HG03342 (cell line): Measurements from ENCODE around the gene DCAF4.

Source experiments
- ATAC-seq: cut with Tn5 transposase; IDR thresholded peaks from one replicate; pipeline ENCODE4 v1.9.1; 2021; ENCODE audit warnings: mild to moderate bottlenecking, moderate library complexity; ENCODE audit not compliant: unreplicated experiment

DCAF4 gene

DNA sequence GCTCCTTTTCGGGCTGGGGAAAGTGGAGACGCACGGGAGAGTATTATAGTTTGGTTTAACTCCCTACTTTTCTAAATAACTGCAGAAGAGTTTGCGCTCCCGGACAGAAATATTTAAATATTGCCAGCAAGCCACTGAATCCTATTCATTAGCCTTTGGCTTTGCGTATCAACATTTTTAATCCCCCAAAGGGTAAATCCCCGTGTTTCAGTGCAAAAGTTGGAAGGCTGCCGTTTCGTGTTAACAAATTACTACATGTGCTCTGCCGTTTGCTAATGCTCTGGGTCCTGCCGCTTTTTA lies 32.0 kb upstream of the DCAF4 start:
- no peak for ATAC-seq

- no peak for ATAC-seq
Observed at GRCh38 chr14:72894623-72895378, 31.5 kb upstream of the DCAF4 start.

DNA sequence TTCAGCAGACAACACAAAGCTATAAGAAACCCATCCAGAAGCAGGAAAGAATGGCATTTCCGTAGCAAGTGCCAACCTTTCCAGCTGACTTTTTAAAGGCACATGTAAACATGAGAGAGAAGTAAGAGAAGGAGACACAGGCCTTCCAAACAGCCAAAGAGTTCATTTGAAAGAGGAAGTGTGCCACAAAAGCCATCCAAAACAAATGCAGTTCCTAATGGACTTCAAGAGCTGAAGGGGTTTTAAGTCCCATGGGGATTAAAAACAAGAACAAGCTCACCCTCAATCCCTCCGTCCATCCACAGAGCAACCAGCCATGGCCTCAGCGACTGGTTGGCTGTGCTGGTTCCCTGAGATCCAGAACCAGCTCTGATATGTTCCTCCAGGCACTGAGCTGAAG lies 27.8 kb upstream of the DCAF4 start:
- no peak for ATAC-seq

- no peak for ATAC-seq
Observed at GRCh38 chr14:72901361-72901760, 24.9 kb upstream of the DCAF4 start.

DNA sequence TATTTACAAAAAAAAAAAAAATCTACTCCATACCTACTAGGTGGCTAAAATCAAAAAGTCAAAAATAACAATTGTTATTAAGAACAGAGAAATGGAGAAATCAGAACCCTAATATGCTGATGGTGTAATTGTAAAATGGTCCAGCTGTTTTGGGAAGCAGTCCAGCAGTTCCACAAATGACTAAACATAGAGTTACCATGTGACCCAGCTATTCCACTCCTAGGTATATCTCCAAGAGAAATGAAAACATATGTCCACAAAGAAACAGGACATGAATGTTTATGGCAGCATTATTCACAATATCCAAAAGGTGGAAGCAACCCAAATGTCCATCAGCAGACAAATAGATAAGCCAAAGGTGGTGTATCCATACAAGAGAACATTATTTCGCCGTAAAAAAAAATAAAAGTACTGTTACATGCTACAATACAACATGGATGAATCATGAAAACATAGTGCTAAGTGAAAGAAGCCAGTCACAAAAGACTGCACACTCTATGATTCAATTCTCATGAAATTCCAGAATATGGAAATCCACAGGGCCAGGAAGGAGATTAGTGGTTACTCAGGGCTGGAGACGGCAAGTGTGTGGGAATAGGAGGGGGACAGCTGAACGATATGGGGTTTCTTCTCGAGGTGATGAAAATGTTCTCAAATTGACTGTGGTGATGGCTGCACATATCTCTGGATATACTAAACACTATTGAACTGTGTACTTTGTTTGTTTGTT lies 23.3 kb upstream of the DCAF4 start:
- no peak for ATAC-seq

DNA sequence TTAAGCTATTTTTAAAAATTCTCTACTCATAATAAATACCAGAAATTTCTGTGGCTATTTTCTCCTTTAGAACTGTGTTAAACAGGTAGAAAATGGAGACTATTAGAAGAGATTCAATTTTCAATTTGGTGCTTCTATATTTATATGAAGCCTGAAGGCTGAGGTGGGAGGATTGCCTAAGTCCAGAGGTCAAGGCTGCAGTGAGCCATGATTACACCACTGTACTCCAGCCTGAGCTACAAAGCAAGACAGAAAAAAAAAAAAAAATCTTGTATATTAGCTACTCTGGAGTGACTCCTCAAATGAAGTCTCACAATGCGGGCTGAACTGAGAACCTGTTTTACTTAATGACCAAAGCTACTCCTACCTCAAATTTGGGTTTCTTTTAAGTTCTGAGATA lies 22.5 kb upstream of the DCAF4 start:
- no peak for ATAC-seq

DNA sequence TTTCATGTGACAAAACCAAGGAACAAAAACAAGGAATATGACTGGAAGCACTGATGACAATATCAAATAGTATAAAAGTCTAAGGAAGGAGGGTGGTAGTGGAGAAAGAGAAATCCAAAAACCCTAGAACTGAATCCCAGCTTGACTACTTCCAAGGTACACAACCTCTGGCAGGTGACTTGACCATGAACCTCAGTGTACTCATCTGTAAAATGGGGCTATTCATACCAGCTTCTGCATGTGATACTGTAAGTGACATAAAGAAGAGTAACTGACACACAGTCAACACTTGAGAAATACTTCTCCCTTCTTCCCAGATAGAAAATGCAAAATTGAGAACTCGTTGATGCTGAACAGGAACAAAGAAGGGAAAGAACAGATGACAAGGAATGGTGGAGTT lies 22.0 kb upstream of the DCAF4 start:
- ATAC-seq: no peak

- no peak for ATAC-seq
Observed at GRCh38 chr14:72904840-72905561, 21.3 kb upstream of the DCAF4 start.

DNA sequence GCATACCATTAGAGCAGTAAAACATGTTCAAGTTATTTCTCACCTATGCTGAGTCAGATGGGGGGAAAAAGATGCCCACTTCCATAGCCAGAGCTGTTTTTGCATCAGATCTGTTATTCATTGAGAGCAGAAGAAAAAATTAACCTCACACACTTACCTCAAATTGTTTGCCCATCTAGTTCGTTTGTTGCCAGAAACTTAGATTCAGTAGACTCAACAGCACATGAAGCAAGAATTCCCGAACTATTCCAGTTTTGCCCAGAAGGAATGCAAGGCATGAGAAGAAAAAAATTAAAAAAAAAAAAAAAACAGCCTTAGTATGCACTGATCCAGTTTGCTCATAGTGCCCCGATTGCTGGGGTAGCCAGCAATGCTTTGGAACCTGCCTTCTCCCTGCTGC lies 19.9 kb upstream of the DCAF4 start:
- no peak for ATAC-seq

GRCh38 chr14:72906879-72907278 lies 19.4 kb upstream of the DCAF4 start:
- no peak for ATAC-seq

GRCh38 chr14:72907886-72908285 lies 18.4 kb upstream of the DCAF4 start:
- ATAC-seq: no peak

- ATAC-seq: no peak
Observed at GRCh38 chr14:72909163-72909562, 17.1 kb upstream of the DCAF4 start.

- ATAC-seq: no peak
Observed at GRCh38 chr14:72913809-72914208, 12.5 kb upstream of the DCAF4 start.

DNA sequence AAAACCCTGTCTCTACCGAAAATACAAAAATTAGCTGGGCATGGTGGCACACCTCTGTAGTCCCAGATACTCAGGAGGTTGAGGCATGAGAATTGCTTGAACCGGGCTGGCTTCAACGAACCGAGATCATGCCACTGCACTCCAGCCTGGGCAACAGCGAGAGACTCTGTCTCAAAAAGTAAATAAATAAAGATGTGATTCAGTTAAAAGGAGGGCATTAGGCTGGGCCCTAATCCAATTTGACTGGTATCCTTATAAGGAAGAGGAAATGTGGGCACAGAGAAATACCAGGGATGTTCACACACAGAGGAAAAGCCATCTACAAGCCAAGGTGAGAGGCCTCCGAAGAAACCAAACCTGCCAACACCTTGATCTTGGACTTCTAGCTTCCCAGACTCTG lies 10.1 kb upstream of the DCAF4 start:
- ATAC-seq: no peak

DNA sequence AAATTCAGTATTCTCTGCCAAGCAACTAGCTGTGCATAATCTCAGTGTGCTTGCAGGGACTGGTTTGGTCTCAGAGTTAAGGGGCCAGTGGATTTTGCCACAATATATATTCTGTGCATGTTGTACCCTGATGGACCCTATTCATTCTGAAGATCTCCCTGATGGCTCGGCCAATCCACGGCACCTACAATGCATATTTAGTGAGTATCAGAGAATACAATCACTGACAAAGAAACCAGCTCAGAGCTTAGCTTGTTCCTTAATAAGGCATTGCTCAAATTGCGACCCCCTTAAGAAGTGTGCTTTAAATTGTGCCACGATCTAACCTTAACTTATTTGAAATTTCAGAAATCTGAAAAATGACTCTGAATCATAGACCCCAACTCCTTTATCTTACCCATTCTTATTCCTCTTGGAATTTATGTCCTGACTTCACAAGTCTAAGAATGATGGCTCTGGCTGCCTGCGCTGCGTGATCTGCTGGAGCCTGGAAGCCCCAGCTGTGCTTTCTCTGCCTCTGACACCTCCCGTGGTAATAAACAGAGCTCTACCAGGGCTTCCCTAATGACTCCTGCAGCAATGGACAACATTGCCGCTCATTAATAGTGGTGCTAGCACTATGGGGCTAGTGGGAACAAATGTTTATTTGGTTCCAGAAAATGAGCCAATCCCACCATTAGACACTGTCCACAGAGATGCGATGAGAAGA lies 9.0 kb upstream of the DCAF4 start:
- ATAC-seq: no peak

DNA sequence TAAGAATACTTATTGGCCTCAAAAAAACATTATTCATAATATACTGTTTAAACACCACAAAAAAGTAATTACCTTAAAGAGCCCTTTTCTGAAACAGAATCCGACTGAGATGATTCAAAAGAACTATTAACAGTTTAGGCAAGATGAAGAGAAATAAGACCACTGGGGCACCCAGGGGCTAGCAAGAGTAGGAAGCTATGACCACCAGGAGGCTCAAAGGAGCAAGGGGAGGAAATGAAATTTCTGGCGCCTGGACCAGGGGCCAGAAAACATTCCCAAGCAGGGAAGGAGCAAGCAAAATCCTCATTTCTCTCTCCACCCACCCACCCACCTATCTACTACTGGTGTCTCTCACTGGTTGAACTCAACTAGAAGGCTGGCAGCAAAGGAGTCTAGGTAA lies 6.3 kb upstream of the DCAF4 start:
- ATAC-seq: no peak

- no peak for ATAC-seq
Observed at GRCh38 chr14:72921396-72921795, 4.9 kb upstream of the DCAF4 start.

DNA sequence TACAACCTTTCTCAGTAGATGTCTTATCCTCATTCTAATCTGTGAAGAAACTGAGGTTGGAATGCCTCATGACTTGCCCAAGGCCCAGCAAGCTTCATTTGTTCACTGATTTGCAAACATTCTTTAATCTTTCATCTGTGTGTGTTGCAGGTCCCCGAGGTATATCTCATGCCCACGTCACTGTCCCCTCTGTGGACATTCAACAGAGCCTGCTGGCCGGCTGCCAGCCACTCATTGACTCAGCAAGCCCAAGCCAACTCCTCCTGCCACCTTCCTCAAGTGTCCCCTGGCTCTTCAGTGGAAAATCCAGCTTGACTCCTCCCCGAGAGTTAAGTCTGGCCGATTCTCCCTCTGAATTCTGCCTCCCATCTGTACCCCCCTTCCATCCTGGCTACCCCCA lies 1.9 kb upstream of the DCAF4 start:
- no peak for ATAC-seq

DNA sequence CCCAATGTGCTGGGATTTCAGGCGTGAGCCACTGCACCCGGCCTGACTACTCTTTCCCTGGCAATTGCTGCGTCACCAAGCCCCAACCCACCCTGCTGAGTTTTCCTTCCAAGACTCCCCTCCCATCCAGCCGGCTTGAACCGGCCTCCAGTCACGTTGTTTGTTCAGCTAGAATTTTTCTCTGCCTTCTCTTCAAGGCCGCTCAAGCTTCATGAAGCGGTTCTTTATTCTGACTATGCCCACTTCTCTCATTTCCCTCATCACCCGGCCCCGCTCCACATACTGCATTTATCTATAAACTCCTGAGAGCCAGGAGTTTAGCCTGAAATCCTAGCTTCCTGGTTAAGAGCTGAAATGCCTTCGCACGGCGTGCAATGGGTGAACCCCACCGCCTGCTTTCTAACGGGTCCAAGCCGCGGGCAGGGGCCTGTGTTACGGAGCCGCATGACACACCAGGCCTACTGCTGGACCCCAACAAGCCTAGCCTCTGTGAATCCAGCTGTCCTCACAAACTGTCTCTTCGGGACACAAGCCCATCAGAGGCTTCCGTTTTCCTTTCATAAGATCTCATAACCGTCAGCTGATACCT lies 999 bp upstream of the DCAF4 start:
- ATAC-seq: no peak

- ATAC-seq: peak; percentile 19
Observed at GRCh38 chr14:72925815-72926291, 411 bp upstream of the DCAF4 start.

GRCh38 chr14:72928872-72929271 lies 2.6 kb downstream of the DCAF4 start:
- ATAC-seq: no peak
